ENCODE data around the gene MARCHF3.

GRCh38 chr5:127038550-127038949 lies 8.2 kb upstream of the MARCHF3 start:
- TF ChIP-seq CTCF (IDR thresholded peaks at IDR 0.05), result no peak
- no peak for TF ChIP-seq POLR2A (IDR thresholded peaks at IDR 0.05)
